ENCODE data around the gene ING2. TPM values are rescaled to one million over a fixed set of nuclear protein-coding genes. Genes with fewer than 3 reads are reported as not detected.

Gene ING2
- total and polyA plus RNA-seq, 2 donors (not counting 1 experiment from before 2014, with no cell fraction given) = 7.8 to 10.0 TPM

DNA sequence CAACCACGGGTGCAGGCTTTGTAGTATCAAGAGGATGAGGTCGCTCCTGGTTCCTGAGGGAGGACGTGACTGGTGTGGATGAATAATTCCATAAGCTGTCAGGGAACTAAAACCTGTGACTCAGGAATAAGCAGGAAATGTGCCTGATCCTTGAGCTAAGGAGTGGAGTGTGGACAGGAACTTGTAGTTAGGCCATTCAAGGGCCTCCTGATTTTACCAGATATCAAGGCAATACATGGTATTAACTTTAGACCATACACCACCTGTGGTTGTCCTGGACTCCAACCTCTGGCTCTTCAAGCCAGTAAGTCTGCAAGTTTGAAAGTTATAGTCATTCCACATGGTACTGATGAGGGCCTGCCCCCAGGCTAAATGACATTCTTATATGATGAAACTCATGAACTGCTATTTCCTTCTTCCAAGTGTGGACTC is 12.1 kb upstream of the ING2 start:
- Histone ChIP-seq H3K36me3 (replicated peaks in 1 of 2; ENCODE audit: control extremely low read depth in 1 of 2, control insufficient read depth in 1 of 2, extremely low read depth in 1 of 2, insufficient read depth in 2 of 2, low read length in 1 of 2) (no peaks in the 10 kb centered on the region), H3K27ac (ENCODE audit: low read length in 2 of 2) (no peak overlapping the region), H3K4me3 (ENCODE audit: control extremely low read depth in 1 of 5, extremely low read depth in 1 of 5, insufficient read depth in 1 of 5, low read depth in 2 of 5, low read length in 4 of 5) (no peak overlapping the region), H3K9me3 (ENCODE audit: control extremely low read depth in 1 of 3, control insufficient read depth in 2 of 3, insufficient read depth in 1 of 3, low read length in 2 of 3) (peaks cover 0 to 8% (median 0%) of the 10 kb centered on the region in 3 donors), H3K27me3 (replicated peaks in 1 of 4; ENCODE audit: control extremely low read depth in 1 of 4, control insufficient read depth in 3 of 4, insufficient read depth in 4 of 4, low read length in 3 of 4) (no peaks in the 10 kb centered on the region), H2AFZ (ENCODE audit: insufficient read depth, low read depth, low read length, poor library complexity, severe bottlenecking) (no peak overlapping the region), H3K9ac (ENCODE audit: low read length) (no peak overlapping the region), H3K4me2 (replicated peaks; ENCODE audit: low read depth, low read length, poor library complexity, severe bottlenecking) (no peak overlapping the region), H3K79me2 (ENCODE audit: control insufficient read depth, insufficient read depth, low read length) (no peaks in the 10 kb centered on the region), H3K4me1 (ENCODE audit: control insufficient read depth in 2 of 2, insufficient read depth in 2 of 2, low read length in 2 of 2) (no peaks in the 10 kb centered on the region), H4K20me1 (ENCODE audit: control insufficient read depth, insufficient read depth, low read length, poor library complexity, severe bottlenecking) (no peaks in the 10 kb centered on the region)
- WGBS (ENCODE audit: insufficient coverage) = 96% methylated on average over 3 of the region's 3 CpGs
- H3K9me3 Mint-ChIP-seq (ENCODE audit: insufficient read depth) = peaks cover 7% of the 10 kb centered on the region
- H3K27ac Mint-ChIP-seq = no peak overlapping the region
- ChIA-PET POLR2A (no interaction called here), CTCF (no interaction called here)
- no peaks in the 10 kb centered on the region for H3K4me1 Mint-ChIP-seq
- no peak for ATAC-seq (ENCODE audit: low read depth)
- intact Hi-C loops (cut with micrococcal nuclease) = no loop called here
- H3K4me3 Mint-ChIP-seq = no peak overlapping the region
- TF ChIP-seq, protein P1, sequence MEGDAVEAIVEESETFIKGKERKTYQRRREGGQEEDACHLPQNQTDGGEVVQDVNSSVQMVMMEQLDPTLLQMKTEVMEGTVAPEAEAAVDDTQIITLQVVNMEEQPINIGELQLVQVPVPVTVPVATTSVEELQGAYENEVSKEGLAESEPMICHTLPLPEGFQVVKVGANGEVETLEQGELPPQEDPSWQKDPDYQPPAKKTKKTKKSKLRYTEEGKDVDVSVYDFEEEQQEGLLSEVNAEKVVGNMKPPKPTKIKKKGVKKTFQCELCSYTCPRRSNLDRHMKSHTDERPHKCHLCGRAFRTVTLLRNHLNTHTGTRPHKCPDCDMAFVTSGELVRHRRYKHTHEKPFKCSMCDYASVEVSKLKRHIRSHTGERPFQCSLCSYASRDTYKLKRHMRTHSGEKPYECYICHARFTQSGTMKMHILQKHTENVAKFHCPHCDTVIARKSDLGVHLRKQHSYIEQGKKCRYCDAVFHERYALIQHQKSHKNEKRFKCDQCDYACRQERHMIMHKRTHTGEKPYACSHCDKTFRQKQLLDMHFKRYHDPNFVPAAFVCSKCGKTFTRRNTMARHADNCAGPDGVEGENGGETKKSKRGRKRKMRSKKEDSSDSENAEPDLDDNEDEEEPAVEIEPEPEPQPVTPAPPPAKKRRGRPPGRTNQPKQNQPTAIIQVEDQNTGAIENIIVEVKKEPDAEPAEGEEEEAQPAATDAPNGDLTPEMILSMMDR (IDR thresholded peaks at IDR 0.05) = no peak
- TF ChIP-seq EZH2 (IDR thresholded peaks at IDR 0.05; ENCODE audit: borderline replicate concordance, insufficient read depth, low read depth, low read length, poor library complexity, severe bottlenecking) = no peak
- DNase-seq = no peak
- no peaks in the 10 kb centered on the region for H3K27me3 Mint-ChIP-seq

- H3K4me1 ChIP-seq (ENCODE audit: control insufficient read depth in 2 of 2, insufficient read depth in 2 of 2, low read length in 2 of 2) = no peaks in the 10 kb centered on the region
- H3K27ac ChIP-seq (ENCODE audit: low read length in 2 of 2) = no peak overlapping the region
- no CpG with 5 or more reads among the region's 3 CpGs for WGBS (ENCODE audit: insufficient coverage)
- peaks cover 0 to 8% (median 0%) of the 10 kb centered on the region in 3 donors for H3K9me3 ChIP-seq (ENCODE audit: control extremely low read depth in 1 of 3, control insufficient read depth in 2 of 3, insufficient read depth in 1 of 3, low read length in 2 of 3)
- no peak overlapping the region for H3K9ac ChIP-seq (ENCODE audit: low read length)
- H3K27me3 ChIP-seq (replicated peaks in 1 of 4; ENCODE audit: control extremely low read depth in 1 of 4, control insufficient read depth in 3 of 4, insufficient read depth in 4 of 4, low read length in 3 of 4) = no peaks in the 10 kb centered on the region
- ChIA-PET POLR2A (no interaction called here), CTCF (no interaction called here)
- H3K36me3 ChIP-seq (replicated peaks in 1 of 2; ENCODE audit: control extremely low read depth in 1 of 2, control insufficient read depth in 1 of 2, extremely low read depth in 1 of 2, insufficient read depth in 2 of 2, low read length in 1 of 2) = no peaks in the 10 kb centered on the region
- no peak for DNase-seq
- TF ChIP-seq, protein P1 (IDR thresholded peaks at IDR 0.05) = no peak
- no peaks in the 10 kb centered on the region for H4K20me1 ChIP-seq (ENCODE audit: control insufficient read depth, insufficient read depth, low read length, poor library complexity, severe bottlenecking)
- no peak overlapping the region for H3K4me3 Mint-ChIP-seq
- no peak overlapping the region for H3K4me2 ChIP-seq (replicated peaks; ENCODE audit: low read depth, low read length, poor library complexity, severe bottlenecking)
- no peaks in the 10 kb centered on the region for H3K4me1 Mint-ChIP-seq
- no peak overlapping the region for H3K27ac Mint-ChIP-seq
- H3K27me3 Mint-ChIP-seq = no peaks in the 10 kb centered on the region
- H3K79me2 ChIP-seq (ENCODE audit: control insufficient read depth, insufficient read depth, low read length) = no peaks in the 10 kb centered on the region
- intact Hi-C loops (cut with micrococcal nuclease) = no loop called here
- H3K4me3 ChIP-seq (ENCODE audit: control extremely low read depth in 1 of 5, extremely low read depth in 1 of 5, insufficient read depth in 1 of 5, low read depth in 2 of 5, low read length in 4 of 5) = no peak overlapping the region
- peaks cover 7% of the 10 kb centered on the region for H3K9me3 Mint-ChIP-seq (ENCODE audit: insufficient read depth)
- no peak overlapping the region for H2AFZ ChIP-seq (ENCODE audit: insufficient read depth, low read depth, low read length, poor library complexity, severe bottlenecking)
- ATAC-seq (ENCODE audit: low read depth) = no peak
Observed at GRCh38 chr4:183493246-183493645, 11.6 kb upstream of the ING2 start.

All from B cell (primary cell).